ENCODE measurements around the gene DMC1. TPM values are rescaled to one million over a fixed set of nuclear protein-coding genes. Genes with fewer than 3 reads are reported as not detected.

The DMC1 gene
- total and polyA plus RNA-seq, 9 of the 15 experiments (the other 6 are each of a cell fraction or from before 2014, with no cell fraction given) = 5.5 to 55.5 (median 9.8) TPM

GRCh38 chr22:38569972-38570778 is at the start of gene DMC1 (continued):
- TF ChIP-seq, protein P1, sequence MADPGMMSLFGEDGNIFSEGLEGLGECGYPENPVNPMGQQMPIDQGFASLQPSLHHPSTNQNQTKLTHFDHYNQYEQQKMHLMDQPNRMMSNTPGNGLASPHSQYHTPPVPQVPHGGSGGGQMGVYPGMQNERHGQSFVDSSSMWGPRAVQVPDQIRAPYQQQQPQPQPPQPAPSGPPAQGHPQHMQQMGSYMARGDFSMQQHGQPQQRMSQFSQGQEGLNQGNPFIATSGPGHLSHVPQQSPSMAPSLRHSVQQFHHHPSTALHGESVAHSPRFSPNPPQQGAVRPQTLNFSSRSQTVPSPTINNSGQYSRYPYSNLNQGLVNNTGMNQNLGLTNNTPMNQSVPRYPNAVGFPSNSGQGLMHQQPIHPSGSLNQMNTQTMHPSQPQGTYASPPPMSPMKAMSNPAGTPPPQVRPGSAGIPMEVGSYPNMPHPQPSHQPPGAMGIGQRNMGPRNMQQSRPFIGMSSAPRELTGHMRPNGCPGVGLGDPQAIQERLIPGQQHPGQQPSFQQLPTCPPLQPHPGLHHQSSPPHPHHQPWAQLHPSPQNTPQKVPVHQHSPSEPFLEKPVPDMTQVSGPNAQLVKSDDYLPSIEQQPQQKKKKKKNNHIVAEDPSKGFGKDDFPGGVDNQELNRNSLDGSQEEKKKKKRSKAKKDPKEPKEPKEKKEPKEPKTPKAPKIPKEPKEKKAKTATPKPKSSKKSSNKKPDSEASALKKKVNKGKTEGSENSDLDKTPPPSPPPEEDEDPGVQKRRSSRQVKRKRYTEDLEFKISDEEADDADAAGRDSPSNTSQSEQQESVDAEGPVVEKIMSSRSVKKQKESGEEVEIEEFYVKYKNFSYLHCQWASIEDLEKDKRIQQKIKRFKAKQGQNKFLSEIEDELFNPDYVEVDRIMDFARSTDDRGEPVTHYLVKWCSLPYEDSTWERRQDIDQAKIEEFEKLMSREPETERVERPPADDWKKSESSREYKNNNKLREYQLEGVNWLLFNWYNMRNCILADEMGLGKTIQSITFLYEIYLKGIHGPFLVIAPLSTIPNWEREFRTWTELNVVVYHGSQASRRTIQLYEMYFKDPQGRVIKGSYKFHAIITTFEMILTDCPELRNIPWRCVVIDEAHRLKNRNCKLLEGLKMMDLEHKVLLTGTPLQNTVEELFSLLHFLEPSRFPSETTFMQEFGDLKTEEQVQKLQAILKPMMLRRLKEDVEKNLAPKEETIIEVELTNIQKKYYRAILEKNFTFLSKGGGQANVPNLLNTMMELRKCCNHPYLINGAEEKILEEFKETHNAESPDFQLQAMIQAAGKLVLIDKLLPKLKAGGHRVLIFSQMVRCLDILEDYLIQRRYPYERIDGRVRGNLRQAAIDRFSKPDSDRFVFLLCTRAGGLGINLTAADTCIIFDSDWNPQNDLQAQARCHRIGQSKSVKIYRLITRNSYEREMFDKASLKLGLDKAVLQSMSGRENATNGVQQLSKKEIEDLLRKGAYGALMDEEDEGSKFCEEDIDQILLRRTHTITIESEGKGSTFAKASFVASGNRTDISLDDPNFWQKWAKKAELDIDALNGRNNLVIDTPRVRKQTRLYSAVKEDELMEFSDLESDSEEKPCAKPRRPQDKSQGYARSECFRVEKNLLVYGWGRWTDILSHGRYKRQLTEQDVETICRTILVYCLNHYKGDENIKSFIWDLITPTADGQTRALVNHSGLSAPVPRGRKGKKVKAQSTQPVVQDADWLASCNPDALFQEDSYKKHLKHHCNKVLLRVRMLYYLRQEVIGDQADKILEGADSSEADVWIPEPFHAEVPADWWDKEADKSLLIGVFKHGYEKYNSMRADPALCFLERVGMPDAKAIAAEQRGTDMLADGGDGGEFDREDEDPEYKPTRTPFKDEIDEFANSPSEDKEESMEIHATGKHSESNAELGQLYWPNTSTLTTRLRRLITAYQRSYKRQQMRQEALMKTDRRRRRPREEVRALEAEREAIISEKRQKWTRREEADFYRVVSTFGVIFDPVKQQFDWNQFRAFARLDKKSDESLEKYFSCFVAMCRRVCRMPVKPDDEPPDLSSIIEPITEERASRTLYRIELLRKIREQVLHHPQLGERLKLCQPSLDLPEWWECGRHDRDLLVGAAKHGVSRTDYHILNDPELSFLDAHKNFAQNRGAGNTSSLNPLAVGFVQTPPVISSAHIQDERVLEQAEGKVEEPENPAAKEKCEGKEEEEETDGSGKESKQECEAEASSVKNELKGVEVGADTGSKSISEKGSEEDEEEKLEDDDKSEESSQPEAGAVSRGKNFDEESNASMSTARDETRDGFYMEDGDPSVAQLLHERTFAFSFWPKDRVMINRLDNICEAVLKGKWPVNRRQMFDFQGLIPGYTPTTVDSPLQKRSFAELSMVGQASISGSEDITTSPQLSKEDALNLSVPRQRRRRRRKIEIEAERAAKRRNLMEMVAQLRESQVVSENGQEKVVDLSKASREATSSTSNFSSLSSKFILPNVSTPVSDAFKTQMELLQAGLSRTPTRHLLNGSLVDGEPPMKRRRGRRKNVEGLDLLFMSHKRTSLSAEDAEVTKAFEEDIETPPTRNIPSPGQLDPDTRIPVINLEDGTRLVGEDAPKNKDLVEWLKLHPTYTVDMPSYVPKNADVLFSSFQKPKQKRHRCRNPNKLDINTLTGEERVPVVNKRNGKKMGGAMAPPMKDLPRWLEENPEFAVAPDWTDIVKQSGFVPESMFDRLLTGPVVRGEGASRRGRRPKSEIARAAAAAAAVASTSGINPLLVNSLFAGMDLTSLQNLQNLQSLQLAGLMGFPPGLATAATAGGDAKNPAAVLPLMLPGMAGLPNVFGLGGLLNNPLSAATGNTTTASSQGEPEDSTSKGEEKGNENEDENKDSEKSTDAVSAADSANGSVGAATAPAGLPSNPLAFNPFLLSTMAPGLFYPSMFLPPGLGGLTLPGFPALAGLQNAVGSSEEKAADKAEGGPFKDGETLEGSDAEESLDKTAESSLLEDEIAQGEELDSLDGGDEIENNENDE (IDR thresholded peaks at IDR 0.05; ENCODE audit: low read depth, low read length) = no peak
- TF ChIP-seq MEF2A (IDR thresholded peaks at IDR 0.05; ENCODE audit: control insufficient read depth, low read depth, low read length) (no peak), ZNF121 (CRISPR knock-in tag; conservative IDR thresholded peaks at IDR 0.05) (no peak), ZBTB11 (CRISPR knock-in tag; IDR thresholded peaks at IDR 0.05) (0 out of 6 replicates have a peak, but pooled peaks of 1 of the 3 experiments have one; percentile 45), KHSRP (IDR thresholded peaks at IDR 0.05) (no peak), TCFL5 (CRISPR knock-in tag; conservative IDR thresholded peaks at IDR 0.05) (no peak)
- TF ChIP-seq, protein P2, sequence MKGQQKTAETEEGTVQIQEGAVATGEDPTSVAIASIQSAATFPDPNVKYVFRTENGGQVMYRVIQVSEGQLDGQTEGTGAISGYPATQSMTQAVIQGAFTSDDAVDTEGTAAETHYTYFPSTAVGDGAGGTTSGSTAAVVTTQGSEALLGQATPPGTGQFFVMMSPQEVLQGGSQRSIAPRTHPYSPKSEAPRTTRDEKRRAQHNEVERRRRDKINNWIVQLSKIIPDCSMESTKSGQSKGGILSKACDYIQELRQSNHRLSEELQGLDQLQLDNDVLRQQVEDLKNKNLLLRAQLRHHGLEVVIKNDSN (CRISPR knock-in tag; IDR thresholded peaks at IDR 0.05) = no peak
- TF ChIP-seq, protein P3, sequence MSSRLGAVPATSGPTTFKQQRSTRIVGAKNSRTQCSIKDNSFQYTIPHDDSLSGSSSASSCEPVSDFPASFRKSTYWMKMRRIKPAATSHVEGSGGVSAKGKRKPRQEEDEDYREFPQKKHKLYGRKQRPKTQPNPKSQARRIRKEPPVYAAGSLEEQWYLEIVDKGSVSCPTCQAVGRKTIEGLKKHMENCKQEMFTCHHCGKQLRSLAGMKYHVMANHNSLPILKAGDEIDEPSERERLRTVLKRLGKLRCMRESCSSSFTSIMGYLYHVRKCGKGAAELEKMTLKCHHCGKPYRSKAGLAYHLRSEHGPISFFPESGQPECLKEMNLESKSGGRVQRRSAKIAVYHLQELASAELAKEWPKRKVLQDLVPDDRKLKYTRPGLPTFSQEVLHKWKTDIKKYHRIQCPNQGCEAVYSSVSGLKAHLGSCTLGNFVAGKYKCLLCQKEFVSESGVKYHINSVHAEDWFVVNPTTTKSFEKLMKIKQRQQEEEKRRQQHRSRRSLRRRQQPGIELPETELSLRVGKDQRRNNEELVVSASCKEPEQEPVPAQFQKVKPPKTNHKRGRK (tag; IDR thresholded peaks at IDR 0.05) = no peak

Measured in K562 (cell line).